Esophagus muscularis mucosa (tissue), 4 donors: ENCODE results near the gene AHI1. TPM values are rescaled to one million over a fixed set of nuclear protein-coding genes. Genes with fewer than 3 reads are reported as not detected.

Experiments used
- DNase-seq: peaks from one replicate; pipeline ENCODE4 v3.0.0-alpha.2; 2017; ENCODE audit errors: extremely low spot score
- H3K27ac ChIP-seq, 4 donors: fragments of 200-600 bp; sonication (generic); replicated peaks in 1 of 4; 1 replicate in 3 of 4; 2 replicates in 1 of 4; pipeline ENCODE4 v1.5.1; 2016 to 2019; ENCODE audit warnings: mild to moderate bottlenecking in 1 of 4
- H3K27me3 ChIP-seq, 4 donors: fragments of 200-600 bp; sonication (generic); one replicate each; pipeline versions ENCODE4 v1.5.1 to v1.6.0; 2016 to 2019
- H3K36me3 ChIP-seq, 4 donors: fragments of 200-600 bp; sonication (generic); one replicate each; pipeline ENCODE4 v1.5.1; 2016 to 2019
- H3K4me1 ChIP-seq, 4 donors: fragments of 200-600 bp; sonication (generic); one replicate each; pipeline ENCODE4 v1.5.1; 2016 to 2019
- H3K4me3 ChIP-seq, 4 donors: fragments of 200-600 bp; sonication (generic); 1 replicate in 2 of 4; 2 replicates in 2 of 4; pipeline ENCODE4 v1.5.1; 2016 to 2019; ENCODE audit warnings: mild to moderate bottlenecking in 4 of 4, moderate library complexity in 1 of 4
- H3K9me3 ChIP-seq, 4 donors: fragments of 200-600 bp; sonication (generic); 1 replicate in 3 of 4; 2 replicates in 1 of 4; pipeline ENCODE4 v1.5.1; 2016 to 2019
- EP300 ChIP-seq: sonication (generic); formaldehyde crosslinking; IDR thresholded peaks from one replicate; pipeline ENCODE4 v1.6.1; 2017; ENCODE audit warnings: antibody characterized with exemption
- POLR2A ChIP-seq: fragments of 450-650 bp; IDR thresholded peaks from one replicate; pipeline ENCODE4 v1.6.1; 2017; ENCODE audit warnings: antibody characterized with exemption, moderate library complexity, mild to moderate bottlenecking, low read depth
- POLR2AphosphoS5 ChIP-seq, 2 donors: sonication (generic); formaldehyde crosslinking; IDR thresholded peaks; one replicate each; pipeline ENCODE4 v1.6.1; 2017; ENCODE audit warnings: antibody characterized with exemption in 2 of 2
- WGBS: methylation state at CpG from one replicate; pipeline ENCODE4 v1.1.5; 2018; 5-methylcytosine and 5-hydroxymethylcytosine counted together
- intact Hi-C: fragments of 100-400 bp; cut with DNase I; formaldehyde crosslinking; loops from one replicate; pipeline ENCODE4 v1.15.1; 2023
- total RNA-seq, 4 donors: library from RNA; depleted of rRNA; stranded (reverse); fragments of >200 nt; gene quantifications; one replicate each; pipeline versions ENCODE4 v1.1.0 to v1.2.1, GENCODE V29; 2016
- TF ChIP-seq, protein P1 (sequence below), 3 experiments: fragments of 200-600 bp in 2 of 3; fragments of 450-650 bp in 1 of 3; sonication (generic) in 2 of 3; IDR thresholded peaks; one replicate each; pipeline ENCODE4 v1.5.1; 2017 to 2019; ENCODE audit warnings: antibody characterized with exemption in 3 of 3, mild to moderate bottlenecking in 2 of 3, moderate library complexity in 1 of 3

The AHI1 gene
- total RNA-seq, 4 donors from 2014 or later: 11.4 to 28.7 (median 16.2) TPM

DNA sequence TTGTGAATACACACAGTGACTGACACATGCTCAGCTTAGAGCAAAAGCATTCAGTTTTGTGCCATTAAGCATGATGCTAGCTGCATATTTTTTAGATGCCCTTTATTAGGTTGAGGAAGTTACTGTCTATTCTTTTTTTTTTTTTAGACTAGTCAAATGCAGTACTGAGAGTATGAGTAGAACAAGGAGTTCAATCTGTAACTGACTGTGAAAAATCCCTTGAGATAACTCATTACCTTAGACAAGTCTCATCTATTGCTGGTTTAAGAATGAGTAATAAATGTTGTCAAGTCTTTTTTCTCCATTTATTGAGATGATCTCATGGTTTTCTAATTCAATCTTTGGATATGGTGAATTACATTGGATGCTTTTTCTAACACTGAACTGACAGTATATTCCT is 23.2 kb downstream of the AHI1 start:
- intact Hi-C loops: no loop called here
- Histone ChIP-seq H3K4me1 (no peaks in the 10 kb centered on the region), H3K4me3 (no peak overlapping the region), H3K9me3 (no peaks in the 10 kb centered on the region), H3K27ac (no peak overlapping the region), H3K27me3 (no peaks in the 10 kb centered on the region), H3K36me3 (peaks cover 1 to 42% (median 9%) of the 10 kb centered on the region in 4 donors)
- no peak for TF ChIP-seq POLR2A
- TF ChIP-seq, protein P1, sequence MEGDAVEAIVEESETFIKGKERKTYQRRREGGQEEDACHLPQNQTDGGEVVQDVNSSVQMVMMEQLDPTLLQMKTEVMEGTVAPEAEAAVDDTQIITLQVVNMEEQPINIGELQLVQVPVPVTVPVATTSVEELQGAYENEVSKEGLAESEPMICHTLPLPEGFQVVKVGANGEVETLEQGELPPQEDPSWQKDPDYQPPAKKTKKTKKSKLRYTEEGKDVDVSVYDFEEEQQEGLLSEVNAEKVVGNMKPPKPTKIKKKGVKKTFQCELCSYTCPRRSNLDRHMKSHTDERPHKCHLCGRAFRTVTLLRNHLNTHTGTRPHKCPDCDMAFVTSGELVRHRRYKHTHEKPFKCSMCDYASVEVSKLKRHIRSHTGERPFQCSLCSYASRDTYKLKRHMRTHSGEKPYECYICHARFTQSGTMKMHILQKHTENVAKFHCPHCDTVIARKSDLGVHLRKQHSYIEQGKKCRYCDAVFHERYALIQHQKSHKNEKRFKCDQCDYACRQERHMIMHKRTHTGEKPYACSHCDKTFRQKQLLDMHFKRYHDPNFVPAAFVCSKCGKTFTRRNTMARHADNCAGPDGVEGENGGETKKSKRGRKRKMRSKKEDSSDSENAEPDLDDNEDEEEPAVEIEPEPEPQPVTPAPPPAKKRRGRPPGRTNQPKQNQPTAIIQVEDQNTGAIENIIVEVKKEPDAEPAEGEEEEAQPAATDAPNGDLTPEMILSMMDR (IDR thresholded peaks at IDR 0.05): no peak
- TF ChIP-seq POLR2AphosphoS5 (IDR thresholded peaks at IDR 0.05): no peak
- no peak for TF ChIP-seq EP300
- DNase-seq: no peak

DNA sequence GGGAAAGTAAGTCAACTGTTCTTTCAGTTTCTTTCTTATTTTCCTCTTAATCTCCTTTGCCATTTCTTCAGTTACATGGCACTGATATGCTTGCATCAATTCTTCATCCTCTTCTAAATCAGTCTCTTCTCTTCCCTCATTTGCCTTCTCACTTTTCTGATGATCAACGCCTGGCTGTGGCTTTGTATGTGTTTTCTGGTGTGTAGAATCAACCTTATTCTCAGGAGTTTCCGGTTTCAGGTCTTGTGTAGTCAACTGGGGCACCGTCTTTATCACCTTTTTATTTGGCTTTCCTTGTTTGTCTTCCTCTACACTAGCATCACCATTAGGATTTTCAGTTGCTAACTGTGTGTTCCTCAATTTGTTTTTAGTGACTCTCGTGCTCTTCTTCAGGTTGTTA is 31.6 kb downstream of the AHI1 start:
- no peak for DNase-seq
- no peak overlapping the region for H3K4me3 ChIP-seq
- H3K4me1 ChIP-seq: no peaks in the 10 kb centered on the region
- no peaks in the 10 kb centered on the region for H3K27me3 ChIP-seq
- H3K27ac ChIP-seq: no peak overlapping the region
- WGBS: 91% methylated on average over 4 of the region's 4 CpGs
- H3K9me3 ChIP-seq: no peaks in the 10 kb centered on the region
- TF ChIP-seq POLR2AphosphoS5 (IDR thresholded peaks at IDR 0.05) (no peak), POLR2A (no peak), EP300 (no peak)
- H3K36me3 ChIP-seq: peaks cover 18 to 61% (median 36%) of the 10 kb centered on the region in 4 donors
- intact Hi-C loops: no loop called here

DNA sequence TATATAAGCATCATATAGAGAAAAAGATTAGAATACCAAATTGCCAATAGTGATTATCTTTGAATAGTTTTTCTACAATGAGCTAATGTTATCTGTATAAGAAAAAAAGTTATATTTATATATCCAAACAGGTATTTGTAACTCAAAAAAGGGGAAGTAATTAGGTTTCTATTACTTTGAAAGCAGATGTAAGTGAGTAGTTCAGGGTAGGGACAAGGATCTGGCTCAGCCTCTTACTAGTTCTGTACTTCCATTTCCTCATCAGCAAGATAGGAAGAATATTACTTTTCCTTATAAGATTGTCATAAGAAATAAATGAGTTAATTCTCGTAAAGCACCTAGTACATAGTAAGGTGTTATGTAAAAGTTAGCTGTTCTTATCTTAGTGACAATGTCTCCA is 32.2 kb downstream of the AHI1 start:
- Histone ChIP-seq H3K27me3 (no peaks in the 10 kb centered on the region), H3K36me3 (peaks cover 18 to 55% (median 36%) of the 10 kb centered on the region in 4 donors), H3K27ac (no peak overlapping the region), H3K9me3 (no peaks in the 10 kb centered on the region), H3K4me1 (no peaks in the 10 kb centered on the region), H3K4me3 (no peak overlapping the region)
- intact Hi-C loops: no loop called here
- WGBS: 97% methylated on average over 1 of the region's 1 CpG
- TF ChIP-seq POLR2AphosphoS5 (IDR thresholded peaks at IDR 0.05): no peak
- no peak for TF ChIP-seq POLR2A
- TF ChIP-seq, protein P1 (IDR thresholded peaks at IDR 0.05): no peak
- TF ChIP-seq EP300: no peak
- no peak for DNase-seq

DNA sequence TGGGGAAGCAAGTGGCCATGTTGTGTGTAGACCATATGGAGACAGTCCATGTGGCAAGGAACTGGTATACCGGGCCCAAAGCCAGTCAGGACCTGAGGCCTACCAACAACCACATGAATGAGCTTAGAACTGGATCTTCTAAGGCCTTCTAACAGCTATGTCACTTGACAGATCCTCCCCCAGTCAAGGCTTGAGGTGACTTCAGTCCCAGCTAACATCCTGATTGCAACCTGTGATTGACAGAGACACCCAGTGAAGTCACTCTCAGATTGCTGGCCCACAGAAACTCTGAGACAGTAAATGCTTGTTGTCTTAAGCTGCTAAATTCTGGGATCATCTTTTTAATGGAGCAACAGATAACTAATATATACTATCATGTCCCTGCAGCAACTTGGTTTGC is 32.9 kb downstream of the AHI1 start:
- Histone ChIP-seq H3K9me3 (no peaks in the 10 kb centered on the region), H3K4me3 (no peak overlapping the region), H3K27ac (no peak overlapping the region), H3K27me3 (no peaks in the 10 kb centered on the region), H3K4me1 (no peaks in the 10 kb centered on the region), H3K36me3 (peaks cover 18 to 59% (median 36%) of the 10 kb centered on the region in 4 donors)
- intact Hi-C loops: no loop called here
- no peak for TF ChIP-seq POLR2AphosphoS5 (IDR thresholded peaks at IDR 0.05)
- no peak for TF ChIP-seq POLR2A
- no peak for TF ChIP-seq EP300
- no peak for DNase-seq
- WGBS: 100% methylated on average over 1 of the region's 1 CpG

DNA sequence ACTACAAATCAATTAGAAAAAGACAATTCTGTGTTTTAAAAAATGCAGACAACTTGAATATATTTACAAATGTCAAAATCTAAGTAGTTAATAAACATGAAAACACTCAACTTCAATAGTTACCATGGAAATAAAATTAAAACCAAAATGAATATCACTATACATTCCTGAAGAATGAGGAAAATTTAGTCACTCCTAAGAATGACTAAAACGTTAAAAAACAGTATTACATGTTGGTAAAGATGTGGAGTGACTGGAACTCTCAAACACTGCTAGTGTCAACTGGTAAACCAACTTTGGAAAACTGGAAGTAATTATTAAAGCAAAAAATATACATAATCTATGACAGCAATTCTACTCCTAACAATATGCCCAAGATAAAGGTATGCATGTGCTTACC is 36.3 kb downstream of the AHI1 start:
- Histone ChIP-seq H3K4me1 (peaks cover 0 to 5% (median 0%) of the 10 kb centered on the region in 4 donors), H3K9me3 (no peaks in the 10 kb centered on the region), H3K4me3 (no peak overlapping the region), H3K27me3 (no peaks in the 10 kb centered on the region), H3K36me3 (peaks cover 16 to 47% (median 30%) of the 10 kb centered on the region in 4 donors), H3K27ac (no peak overlapping the region)
- no peak for DNase-seq
- TF ChIP-seq, protein P1 (IDR thresholded peaks at IDR 0.05): no peak
- TF ChIP-seq POLR2AphosphoS5 (IDR thresholded peaks at IDR 0.05): no peak
- TF ChIP-seq EP300: no peak
- no peak for TF ChIP-seq POLR2A
- WGBS: 61% methylated on average over 1 of the region's 1 CpG
- intact Hi-C loops: no loop called here

DNA sequence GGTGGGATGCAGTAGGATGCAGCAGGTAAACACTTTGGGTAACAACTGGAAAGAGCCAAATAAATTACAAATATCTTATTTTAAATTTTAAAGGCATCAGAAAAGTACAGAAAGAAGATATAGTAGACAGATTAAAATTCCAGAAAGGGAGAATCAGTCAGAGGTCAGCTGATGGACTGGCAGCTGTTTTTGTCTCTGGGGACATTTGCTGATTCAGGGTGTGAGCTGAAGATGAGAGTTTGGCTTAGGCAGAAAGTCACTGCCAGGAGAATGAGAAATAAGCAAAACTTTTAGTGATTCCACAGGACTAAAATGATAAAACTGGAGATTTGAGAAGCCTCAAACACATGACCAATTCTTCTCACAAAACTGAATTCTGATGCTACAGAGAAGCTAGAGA is 39.5 kb downstream of the AHI1 start:
- no peak for DNase-seq
- intact Hi-C loops: no loop called here
- no peak for TF ChIP-seq POLR2AphosphoS5 (IDR thresholded peaks at IDR 0.05)
- no peak for TF ChIP-seq EP300
- Histone ChIP-seq H3K36me3 (peaks cover 5 to 37% (median 9%) of the 10 kb centered on the region in 4 donors), H3K4me3 (no peak overlapping the region), H3K4me1 (peaks cover 0 to 5% (median 0%) of the 10 kb centered on the region in 4 donors), H3K27ac (no peak overlapping the region), H3K27me3 (no peaks in the 10 kb centered on the region), H3K9me3 (no peaks in the 10 kb centered on the region)
